Trophoblast cell (in vitro differentiated cells and primary cell): Measurements from ENCODE around the gene NR1D1.
A peak's percentile ranks its signal among the peaks of the same experiment; 100 is the strongest.

Experiments used
- DNase-seq, 2 donors: peaks; one replicate each; pipeline ENCODE4 v3.0.0-alpha.2; 2016
- H2AFZ ChIP-seq: 2 replicates; pipeline ENCODE4 v1.6.1; 2013; ENCODE audit warnings: low read length, moderate library complexity, mild to moderate bottlenecking; ENCODE audit not compliant: insufficient read depth, poor library complexity
- H2AK5ac ChIP-seq: 2 replicates; pipeline ENCODE4 v1.6.1; 2013; ENCODE audit warnings: mild to moderate bottlenecking, low read length
- H2BK120ac ChIP-seq: 2 replicates; pipeline ENCODE4 v1.6.1; 2013; ENCODE audit warnings: low read length, mild to moderate bottlenecking, moderate library complexity; ENCODE audit not compliant: insufficient read depth, poor library complexity
- H2BK12ac ChIP-seq: 2 replicates; pipeline ENCODE4 v1.6.1; 2013; ENCODE audit warnings: mild to moderate bottlenecking, low read length, moderate library complexity
- H2BK5ac ChIP-seq: 2 replicates; pipeline ENCODE4 v1.6.1; 2013; ENCODE audit warnings: low read length, low read depth, moderate library complexity, mild to moderate bottlenecking; ENCODE audit not compliant: poor library complexity
- H3K14ac ChIP-seq: 2 replicates; pipeline ENCODE4 v1.6.1; 2013; ENCODE audit warnings: mild to moderate bottlenecking, low read length
- H3K18ac ChIP-seq: 2 replicates; pipeline ENCODE4 v1.6.1; 2013; ENCODE audit warnings: mild to moderate bottlenecking, low read length
- H3K23ac ChIP-seq: 2 replicates; pipeline ENCODE4 v1.6.1; 2013; ENCODE audit warnings: low read length
- H3K27ac ChIP-seq: 2 replicates; pipeline ENCODE4 v1.5.1; 2013; ENCODE audit warnings: low read depth, mild to moderate bottlenecking, inconsistent platforms, low read length, moderate library complexity
- H3K27me3 ChIP-seq: 2 replicates; pipeline ENCODE4 v1.6.1; 2013; ENCODE audit warnings: inconsistent platforms, mild to moderate bottlenecking, low read length, moderate library complexity; ENCODE audit not compliant: insufficient read depth
- H3K36me3 ChIP-seq, 2 experiments: 1 replicate in 1 of 2; 2 replicates in 1 of 2; pipeline ENCODE4 v1.6.1; 2013; ENCODE audit warnings: low read length in 2 of 2, mild to moderate bottlenecking in 2 of 2, moderate library complexity in 1 of 2; ENCODE audit not compliant: insufficient read depth in 2 of 2, control insufficient read depth in 1 of 2
- H3K4ac ChIP-seq: 2 replicates; pipeline ENCODE4 v1.6.1; 2013; ENCODE audit warnings: low read depth, mild to moderate bottlenecking, low read length, moderate library complexity
- H3K4me1 ChIP-seq, 2 experiments: 1 replicate in 1 of 2; 2 replicates in 1 of 2; pipeline ENCODE4 v1.6.1; 2013; ENCODE audit warnings: low read length in 2 of 2, mild to moderate bottlenecking in 2 of 2, moderate library complexity in 1 of 2; ENCODE audit not compliant: insufficient read depth in 2 of 2, control insufficient read depth in 1 of 2
- H3K4me2 ChIP-seq: 2 replicates; pipeline ENCODE4 v1.6.1; 2013; ENCODE audit warnings: inconsistent platforms, mild to moderate bottlenecking, low read length, moderate library complexity
- H3K4me3 ChIP-seq: 2 replicates; pipeline ENCODE4 v1.5.1; 2013; ENCODE audit warnings: mild to moderate bottlenecking, low read depth, low read length, inconsistent platforms
- H3K79me1 ChIP-seq: one replicate; pipeline ENCODE4 v1.6.1; 2013; ENCODE audit warnings: low read length
- H3K79me2 ChIP-seq: 2 replicates; pipeline ENCODE4 v1.6.1; 2013; ENCODE audit warnings: low read length, mild to moderate bottlenecking; ENCODE audit not compliant: control insufficient read depth, insufficient read depth, poor library complexity
- H3K9ac ChIP-seq: 2 replicates; pipeline ENCODE4 v1.6.1; 2013; ENCODE audit warnings: mild to moderate bottlenecking, low read length
- H3K9me3 ChIP-seq: 2 replicates; pipeline ENCODE4 v1.6.1; 2013; ENCODE audit warnings: low read depth, mild to moderate bottlenecking, control low read depth, inconsistent platforms, low read length; ENCODE audit not compliant: insufficient read depth
- H4K12ac ChIP-seq: 2 replicates; pipeline ENCODE4 v1.6.1; 2013; ENCODE audit warnings: low read depth, mild to moderate bottlenecking, low read length, moderate library complexity
- H4K8ac ChIP-seq: 2 replicates; pipeline ENCODE4 v1.6.1; 2013; ENCODE audit warnings: low read depth, mild to moderate bottlenecking, low read length, moderate library complexity
- H4K91ac ChIP-seq: one replicate; pipeline ENCODE4 v1.6.1; 2013; ENCODE audit warnings: low read depth, mild to moderate bottlenecking, low read length, moderate library complexity
- WGBS: extraction: QIAGEN DNeasy Blood & Tissue Kit; methylation state at CpG from one replicate; pipeline ENCODE4 v1.1.7; 2013; ENCODE audit warnings: missing lambda C conversion rate; ENCODE audit not compliant: insufficient read length, insufficient coverage; ENCODE audit errors: extremely low coverage; 5-methylcytosine and 5-hydroxymethylcytosine counted together

The NR1D1 gene

DNA sequence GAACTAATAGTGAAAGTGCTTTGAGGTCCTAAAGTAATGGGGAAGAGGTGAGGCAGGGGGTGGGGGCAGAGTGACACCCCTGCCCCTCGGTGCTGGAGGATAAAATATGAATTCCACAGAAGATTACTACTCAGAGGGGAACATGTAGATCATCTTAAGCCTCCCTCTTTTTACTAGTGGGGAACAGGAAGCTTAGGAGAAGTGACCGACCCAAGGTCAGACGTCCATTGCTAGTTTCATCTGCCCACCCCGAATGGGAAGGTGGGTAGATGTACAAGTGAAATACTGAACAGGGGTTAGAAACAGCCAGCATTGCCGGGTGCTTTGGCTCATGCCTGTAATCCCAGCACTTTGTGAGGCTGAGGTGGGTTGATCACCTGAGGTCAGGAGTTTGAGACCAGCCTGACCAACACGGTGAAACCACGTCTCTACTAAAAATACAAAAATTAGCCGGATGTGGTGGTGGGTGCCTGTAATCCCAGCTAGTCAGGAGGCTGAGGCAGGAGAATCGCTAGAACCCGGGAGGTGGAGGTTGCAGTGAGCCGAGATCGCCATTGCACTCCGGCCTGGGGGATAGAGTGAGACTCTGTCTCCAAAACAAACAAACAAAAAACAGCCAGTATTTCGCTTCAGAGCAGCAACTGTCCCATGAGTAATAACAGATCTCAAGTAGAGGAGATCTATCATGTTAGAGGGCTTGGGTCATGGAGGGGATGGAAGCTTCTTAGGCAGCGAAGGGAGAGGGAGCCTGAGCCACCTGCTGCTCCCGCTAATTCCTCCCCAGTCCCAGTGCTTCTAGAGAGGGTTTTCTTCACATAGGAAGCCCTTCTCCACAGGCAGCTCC, 1.2 kb upstream of the NR1D1 start:
- peaks cover 11% of the 10 kb centered on the region for H3K79me1 ChIP-seq
- H2BK120ac ChIP-seq = no peak overlapping the region
- no peak overlapping the region for H4K8ac ChIP-seq
- H3K9me3 ChIP-seq = peaks cover 4% of the 10 kb centered on the region
- H3K4me3 ChIP-seq = no peak overlapping the region
- H3K36me3 ChIP-seq = peaks cover under 1 to 2% of the 10 kb centered on the region in 2 experiments
- H2BK12ac ChIP-seq = no peak overlapping the region
- H4K12ac ChIP-seq = no peak overlapping the region
- H2AK5ac ChIP-seq = no peak overlapping the region
- no CpG with 5 or more reads among the region's 16 CpGs for WGBS
- no peak overlapping the region for H3K18ac ChIP-seq
- H3K79me2 ChIP-seq = no peaks in the 10 kb centered on the region
- H3K27ac ChIP-seq = peak overlapping the region; percentile 13
- H2BK5ac ChIP-seq = no peak overlapping the region
- H3K4me1 ChIP-seq = peaks cover 21 to 37% of the 10 kb centered on the region in 2 experiments
- DNase-seq = no peak
- H3K4me2 ChIP-seq = peak overlapping the region; percentile 86
- no peaks in the 10 kb centered on the region for H3K27me3 ChIP-seq
- no peak overlapping the region for H3K14ac ChIP-seq
- no peak overlapping the region for H4K91ac ChIP-seq
- H3K4ac ChIP-seq = no peak overlapping the region
- H2AFZ ChIP-seq = no peak overlapping the region
- no peak overlapping the region for H3K23ac ChIP-seq
- H3K9ac ChIP-seq = no peak overlapping the region

DNA sequence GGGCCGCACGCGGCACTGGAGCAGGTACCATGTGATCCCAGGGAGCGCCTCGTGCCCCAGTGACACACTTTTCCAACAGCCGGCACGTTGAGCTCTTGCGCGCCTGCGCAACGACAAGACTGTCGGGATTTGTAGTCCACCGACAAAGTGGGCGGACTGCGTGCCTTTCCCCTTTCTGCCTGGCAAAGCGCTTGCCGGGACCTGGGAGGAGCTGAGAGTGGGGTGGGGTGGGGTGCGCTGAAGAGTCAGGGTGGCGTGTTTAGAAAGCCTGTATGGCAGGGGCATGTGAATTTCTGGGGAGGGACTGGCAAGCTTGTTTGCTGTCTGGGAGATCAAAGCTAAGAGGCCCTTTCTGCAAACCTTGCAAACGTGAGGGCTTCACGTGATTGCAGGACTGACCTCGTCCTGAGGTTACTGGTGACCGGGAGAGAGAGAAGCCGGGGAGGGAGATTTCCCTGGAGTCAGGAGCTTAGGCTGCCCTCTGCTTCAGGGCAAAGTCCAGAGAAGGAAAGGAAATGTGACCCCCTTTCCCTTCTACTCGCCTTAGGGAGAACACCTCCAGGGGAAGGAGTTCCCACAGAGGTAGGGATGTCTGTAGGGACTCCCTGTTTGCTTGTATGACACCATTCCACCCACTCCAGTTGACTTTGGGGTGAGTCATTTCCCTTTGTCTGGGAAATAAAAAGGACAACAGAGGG, 429 bp upstream of the NR1D1 start:
- peak overlapping the region; percentile 32 for H4K12ac ChIP-seq
- peak overlapping the region; percentile 13 for H3K27ac ChIP-seq
- H2BK5ac ChIP-seq = peak overlapping the region; percentile 2
- H3K4me2 ChIP-seq = peak overlapping the region; percentile 86
- no peak overlapping the region for H2AK5ac ChIP-seq
- no peak overlapping the region for H3K23ac ChIP-seq
- peak overlapping the region; percentile 13 for H3K14ac ChIP-seq
- H3K9me3 ChIP-seq = peaks cover 4% of the 10 kb centered on the region
- WGBS = no CpG with 5 or more reads among the region's 25 CpGs
- peak; percentile 98 to 99 for DNase-seq
- H3K9ac ChIP-seq = no peak overlapping the region
- H3K27me3 ChIP-seq = no peaks in the 10 kb centered on the region
- H2BK12ac ChIP-seq = no peak overlapping the region
- H2BK120ac ChIP-seq = peak overlapping the region; percentile 33
- H2AFZ ChIP-seq = peak overlapping the region; percentile 28
- H3K4me3 ChIP-seq = peak overlapping the region; percentile 27
- no peak overlapping the region for H3K4ac ChIP-seq
- no peaks in the 10 kb centered on the region for H3K79me2 ChIP-seq
- peak overlapping the region; percentile 16 for H4K91ac ChIP-seq
- peak overlapping the region; percentile 41 for H4K8ac ChIP-seq
- H3K4me1 ChIP-seq = peaks cover 21 to 37% of the 10 kb centered on the region in 2 experiments
- peaks cover 2% of the 10 kb centered on the region in 2 experiments for H3K36me3 ChIP-seq
- H3K79me1 ChIP-seq = peaks cover 11% of the 10 kb centered on the region
- peak overlapping the region; percentile 4 for H3K18ac ChIP-seq

DNA sequence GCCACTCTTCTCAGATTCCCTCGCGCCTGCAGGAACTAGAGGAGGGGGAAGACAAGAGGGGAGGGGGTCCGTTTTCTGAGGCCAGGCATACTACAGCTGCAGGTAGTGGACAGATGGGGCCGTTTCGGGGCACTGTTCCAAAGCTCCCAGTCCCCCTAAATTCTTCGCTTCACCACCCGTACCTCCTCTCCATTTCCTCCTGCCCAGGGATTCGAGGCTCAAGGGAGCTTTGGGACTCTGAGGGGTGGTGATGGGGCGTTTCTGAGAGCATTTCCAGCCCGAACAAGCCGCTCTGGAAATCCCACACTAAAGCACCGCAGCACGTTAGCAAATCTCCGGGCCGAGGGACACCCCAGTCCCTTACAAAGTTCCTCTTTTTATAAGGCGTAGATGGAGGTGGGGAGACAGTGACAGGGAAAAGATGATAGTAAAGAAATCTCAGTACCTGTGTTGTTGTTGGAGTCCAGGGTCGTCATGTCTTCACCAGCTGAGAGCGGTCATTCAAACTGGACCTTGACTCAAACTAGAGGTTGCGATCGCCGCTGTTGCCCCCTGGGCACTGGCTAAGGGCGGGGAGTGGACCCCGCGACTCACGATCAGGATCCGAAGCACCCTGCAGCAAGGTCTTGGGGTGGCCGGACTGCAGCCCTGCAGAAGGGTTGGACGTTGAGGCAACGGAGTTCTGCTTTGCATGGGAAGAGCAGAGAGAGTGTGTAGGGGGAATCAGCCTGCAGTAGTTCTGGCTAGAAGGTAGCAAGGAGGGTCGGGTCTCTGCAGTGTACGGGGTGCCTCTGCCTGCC, 570 bp downstream of the NR1D1 start:
- no peaks in the 10 kb centered on the region for H3K27me3 ChIP-seq
- peaks cover 2 to 6% of the 10 kb centered on the region in 2 experiments for H3K36me3 ChIP-seq
- no peak overlapping the region for H3K4ac ChIP-seq
- no peak overlapping the region for H3K18ac ChIP-seq
- H2BK12ac ChIP-seq = no peak overlapping the region
- H2AFZ ChIP-seq = peak overlapping the region; percentile 47
- no peak overlapping the region for H2AK5ac ChIP-seq
- no peak overlapping the region for H3K9ac ChIP-seq
- H3K4me3 ChIP-seq = peak overlapping the region; percentile 34
- DNase-seq = no peak
- H3K4me2 ChIP-seq = peak overlapping the region; percentile 86
- H2BK5ac ChIP-seq = no peak overlapping the region
- peak overlapping the region; percentile 1 for H2BK120ac ChIP-seq
- H3K14ac ChIP-seq = peak overlapping the region; percentile 1
- peak overlapping the region; percentile 13 for H4K8ac ChIP-seq
- peaks cover 11% of the 10 kb centered on the region for H3K79me1 ChIP-seq
- peak overlapping the region; percentile 20 for H4K91ac ChIP-seq
- H3K9me3 ChIP-seq = peaks cover 4% of the 10 kb centered on the region
- no peaks in the 10 kb centered on the region for H3K79me2 ChIP-seq
- no CpG with 5 or more reads among the region's 31 CpGs for WGBS
- no peak overlapping the region for H3K23ac ChIP-seq
- H4K12ac ChIP-seq = no peak overlapping the region
- H3K4me1 ChIP-seq = peaks cover 21 to 37% of the 10 kb centered on the region in 2 experiments
- H3K27ac ChIP-seq = no peak overlapping the region
